PFSK-1 (cell line): ENCODE measurements around the gene TMED1.
A peak's percentile ranks its signal among the peaks of the same experiment; 100 is the strongest.

ENCODE experiments used
- FOXP2 ChIP-seq: optimal IDR thresholded peaks from 2 replicates; pipeline ENCODE3; 2011; ENCODE audit warnings: borderline replicate concordance, control low read depth, inconsistent platforms; ENCODE audit not compliant: insufficient read depth; ENCODE audit errors: extremely low read length, extremely low read depth
- POLR2AphosphoS5 ChIP-seq: IDR thresholded peaks from 2 replicates; pipeline ENCODE4 v1.6.1; 2012; ENCODE audit warnings: low read depth, mild to moderate bottlenecking, control low read depth, low read length, moderate library complexity
- SIN3A ChIP-seq: IDR thresholded peaks from 2 replicates; pipeline ENCODE4 v1.6.1; 2012; ENCODE audit warnings: mild to moderate bottlenecking, low read length, moderate library complexity, borderline replicate concordance; ENCODE audit not compliant: insufficient read depth
- TAF1 ChIP-seq: IDR thresholded peaks from 2 replicates; pipeline ENCODE4 v1.6.1; 2012; ENCODE audit warnings: low read length, control low read depth, borderline replicate concordance; ENCODE audit not compliant: insufficient read depth
- TF ChIP-seq, protein P1 (sequence below), 2 experiments: IDR thresholded peaks; 2 replicates each; pipeline versions ENCODE4 v1.6.1 to v1.8.0; 2011 to 2012; ENCODE audit warnings: low read depth in 2 of 2, low read length in 2 of 2, control low read depth in 1 of 2, inconsistent platforms in 1 of 2, mild to moderate bottlenecking in 1 of 2, moderate library complexity in 1 of 2; ENCODE audit not compliant: insufficient read depth in 1 of 2

TMED1 gene

DNA sequence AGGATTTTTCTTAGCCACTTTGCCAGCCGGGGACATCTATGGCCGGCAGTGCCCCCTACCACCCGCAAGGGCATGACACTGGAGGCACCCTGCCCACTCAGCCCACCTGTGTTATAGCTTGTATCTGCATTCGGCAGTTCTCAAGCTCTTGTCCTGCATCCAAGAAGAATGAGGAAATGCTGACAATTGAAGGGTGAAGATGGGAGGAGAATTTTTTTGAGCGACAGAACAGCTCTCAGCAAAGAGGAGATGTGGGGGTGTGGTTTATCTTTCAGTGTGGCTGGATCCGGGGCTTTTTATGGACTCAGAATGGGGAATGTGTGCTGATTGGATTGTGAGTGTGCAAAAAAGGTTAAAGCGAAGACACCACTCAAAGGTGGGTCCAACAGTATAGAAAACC lies 6.8 kb upstream of the TMED1 start:
- TF ChIP-seq FOXP2 (no peak), SIN3A (no peak), TAF1 (no peak), POLR2AphosphoS5 (no peak)
- TF ChIP-seq, protein P1, sequence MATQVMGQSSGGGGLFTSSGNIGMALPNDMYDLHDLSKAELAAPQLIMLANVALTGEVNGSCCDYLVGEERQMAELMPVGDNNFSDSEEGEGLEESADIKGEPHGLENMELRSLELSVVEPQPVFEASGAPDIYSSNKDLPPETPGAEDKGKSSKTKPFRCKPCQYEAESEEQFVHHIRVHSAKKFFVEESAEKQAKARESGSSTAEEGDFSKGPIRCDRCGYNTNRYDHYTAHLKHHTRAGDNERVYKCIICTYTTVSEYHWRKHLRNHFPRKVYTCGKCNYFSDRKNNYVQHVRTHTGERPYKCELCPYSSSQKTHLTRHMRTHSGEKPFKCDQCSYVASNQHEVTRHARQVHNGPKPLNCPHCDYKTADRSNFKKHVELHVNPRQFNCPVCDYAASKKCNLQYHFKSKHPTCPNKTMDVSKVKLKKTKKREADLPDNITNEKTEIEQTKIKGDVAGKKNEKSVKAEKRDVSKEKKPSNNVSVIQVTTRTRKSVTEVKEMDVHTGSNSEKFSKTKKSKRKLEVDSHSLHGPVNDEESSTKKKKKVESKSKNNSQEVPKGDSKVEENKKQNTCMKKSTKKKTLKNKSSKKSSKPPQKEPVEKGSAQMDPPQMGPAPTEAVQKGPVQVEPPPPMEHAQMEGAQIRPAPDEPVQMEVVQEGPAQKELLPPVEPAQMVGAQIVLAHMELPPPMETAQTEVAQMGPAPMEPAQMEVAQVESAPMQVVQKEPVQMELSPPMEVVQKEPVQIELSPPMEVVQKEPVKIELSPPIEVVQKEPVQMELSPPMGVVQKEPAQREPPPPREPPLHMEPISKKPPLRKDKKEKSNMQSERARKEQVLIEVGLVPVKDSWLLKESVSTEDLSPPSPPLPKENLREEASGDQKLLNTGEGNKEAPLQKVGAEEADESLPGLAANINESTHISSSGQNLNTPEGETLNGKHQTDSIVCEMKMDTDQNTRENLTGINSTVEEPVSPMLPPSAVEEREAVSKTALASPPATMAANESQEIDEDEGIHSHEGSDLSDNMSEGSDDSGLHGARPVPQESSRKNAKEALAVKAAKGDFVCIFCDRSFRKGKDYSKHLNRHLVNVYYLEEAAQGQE (IDR thresholded peaks at IDR 0.05; ENCODE audit: insufficient read depth in 1 of 2, low read depth in 2 of 2, low read length in 2 of 2): no peak

- no peak for TF ChIP-seq TAF1
- TF ChIP-seq, protein P1 (IDR thresholded peaks at IDR 0.05; ENCODE audit: insufficient read depth in 1 of 2, low read depth in 2 of 2, low read length in 2 of 2): no peak
- no peak for TF ChIP-seq SIN3A
- no peak for TF ChIP-seq POLR2AphosphoS5
Measured at GRCh38 chr19:10839114-10840050, 3.4 kb upstream of the TMED1 start.

DNA sequence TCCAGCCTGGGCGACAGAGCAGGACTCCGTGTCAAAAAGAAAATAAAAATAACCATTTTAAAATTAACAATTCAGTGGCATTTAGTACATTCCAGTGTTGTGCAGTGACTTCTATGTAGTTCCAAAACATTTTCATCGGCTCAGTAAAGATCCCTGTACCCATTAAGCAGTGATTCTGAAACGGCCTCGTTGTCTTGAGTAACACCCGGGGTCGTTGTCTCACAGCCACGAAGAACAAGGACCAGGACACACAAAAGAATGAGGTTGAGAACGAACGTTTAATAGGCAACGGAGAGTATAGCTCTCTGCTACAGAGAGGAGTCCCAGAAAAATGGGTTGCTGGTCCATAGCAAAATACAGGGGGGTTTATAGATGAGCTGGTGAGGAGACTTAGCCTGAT lies 2.4 kb upstream of the TMED1 start:
- TF ChIP-seq FOXP2: no peak

- TF ChIP-seq, protein P1 (IDR thresholded peaks at IDR 0.05; ENCODE audit: insufficient read depth in 1 of 2, low read depth in 2 of 2, low read length in 2 of 2): no peak
- no peak for TF ChIP-seq SIN3A
- TF ChIP-seq TAF1: no peak
- TF ChIP-seq POLR2AphosphoS5: no peak
- TF ChIP-seq FOXP2: no peak
Measured at GRCh38 chr19:10836479-10837330, 693 bp upstream of the TMED1 start.

- TF ChIP-seq POLR2AphosphoS5 (peak; percentile 47; the same call in 1 of the 2 replicates), FOXP2 (no peak), SIN3A (peak; percentile 53; the same call in 1 of the 2 replicates)
- TF ChIP-seq, protein P1 (IDR thresholded peaks at IDR 0.05; ENCODE audit: insufficient read depth in 1 of 2, low read depth in 2 of 2, low read length in 2 of 2): no peak
Measured at GRCh38 chr19:10835089-10835753, 791 bp downstream of the TMED1 start.
